ENCODE results near the gene CFB.

Gene CFB

GRCh38 chr6:31949926-31950548, 4.1 kb downstream of the CFB start:
- no peak for DNase-seq

DNA sequence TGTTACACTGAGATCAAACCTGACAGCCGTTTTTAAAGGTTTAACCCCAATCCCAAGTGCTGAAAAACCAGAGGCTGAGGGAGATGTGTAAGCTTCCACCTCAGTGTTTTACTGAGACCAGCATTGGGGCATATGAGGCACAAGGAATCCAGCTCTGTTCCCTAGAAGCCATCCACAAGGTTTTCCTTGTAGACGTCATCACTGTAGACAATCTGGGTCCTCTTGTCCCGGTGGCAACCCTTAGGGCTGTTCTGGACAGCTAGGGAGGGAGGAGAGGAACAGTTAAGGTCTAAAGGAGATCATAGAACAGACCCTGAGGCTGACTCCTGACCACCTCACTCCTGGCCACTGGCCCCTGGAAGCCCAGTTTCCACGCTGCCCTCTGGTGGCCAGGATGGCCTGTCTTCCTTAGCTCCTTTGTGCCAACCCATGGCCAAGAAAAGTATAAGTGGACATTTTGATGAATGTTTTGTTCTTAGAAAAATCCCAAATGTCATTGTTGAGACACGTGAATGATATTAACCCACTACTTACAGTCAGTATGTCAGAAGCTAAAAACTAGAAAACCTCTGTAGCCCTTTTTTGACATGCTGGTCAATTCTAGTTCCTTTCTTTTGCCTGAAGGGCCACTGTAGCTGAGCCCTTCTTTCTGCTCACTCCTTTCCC, 6.4 kb downstream of the CFB start:
- no peak for DNase-seq

- DNase-seq, result no peak
Measured at GRCh38 chr6:31952890-31953289, 7.0 kb downstream of the CFB start.

- no peak for DNase-seq
Measured at GRCh38 chr6:31954511-31954910, 8.6 kb downstream of the CFB start.

DNA sequence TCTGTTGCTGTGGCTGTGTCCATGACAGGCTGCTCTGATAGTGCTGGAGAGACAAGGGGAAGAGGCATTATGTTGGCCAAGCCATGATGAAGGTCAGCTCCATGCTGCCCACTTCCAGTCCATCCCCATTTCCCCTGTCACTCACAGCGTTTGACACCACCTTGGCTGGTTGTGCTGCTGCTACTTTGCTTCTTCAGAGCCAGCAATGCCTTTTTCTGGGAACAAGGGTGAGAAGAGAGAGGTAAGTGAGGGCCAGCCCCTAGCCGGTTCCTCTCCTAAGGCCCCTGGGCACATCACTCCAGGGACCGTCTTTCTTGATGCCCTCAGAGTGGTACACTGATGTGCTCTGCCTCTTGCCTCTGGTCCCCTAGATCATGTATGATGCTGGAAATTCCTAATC, 10.9 kb downstream of the CFB start:
- DNase-seq, result no peak

DNA sequence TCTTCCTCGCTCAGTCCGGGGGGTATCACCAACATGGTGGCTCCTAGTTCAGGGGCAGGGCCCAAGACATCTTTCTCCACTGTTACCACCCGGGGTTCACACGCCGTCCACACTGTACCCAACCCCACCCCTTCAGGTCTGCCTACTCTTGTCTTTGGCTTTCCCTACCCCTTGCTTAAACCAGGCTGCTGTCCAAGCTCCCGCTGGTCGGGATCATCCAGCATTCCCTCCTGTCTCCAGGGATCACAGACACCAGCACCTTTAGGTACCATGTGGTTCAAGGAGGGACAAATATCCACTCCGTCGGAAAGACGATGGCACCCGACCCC, 12.5 kb downstream of the CFB start:
- DNase-seq, result no peak

DNA sequence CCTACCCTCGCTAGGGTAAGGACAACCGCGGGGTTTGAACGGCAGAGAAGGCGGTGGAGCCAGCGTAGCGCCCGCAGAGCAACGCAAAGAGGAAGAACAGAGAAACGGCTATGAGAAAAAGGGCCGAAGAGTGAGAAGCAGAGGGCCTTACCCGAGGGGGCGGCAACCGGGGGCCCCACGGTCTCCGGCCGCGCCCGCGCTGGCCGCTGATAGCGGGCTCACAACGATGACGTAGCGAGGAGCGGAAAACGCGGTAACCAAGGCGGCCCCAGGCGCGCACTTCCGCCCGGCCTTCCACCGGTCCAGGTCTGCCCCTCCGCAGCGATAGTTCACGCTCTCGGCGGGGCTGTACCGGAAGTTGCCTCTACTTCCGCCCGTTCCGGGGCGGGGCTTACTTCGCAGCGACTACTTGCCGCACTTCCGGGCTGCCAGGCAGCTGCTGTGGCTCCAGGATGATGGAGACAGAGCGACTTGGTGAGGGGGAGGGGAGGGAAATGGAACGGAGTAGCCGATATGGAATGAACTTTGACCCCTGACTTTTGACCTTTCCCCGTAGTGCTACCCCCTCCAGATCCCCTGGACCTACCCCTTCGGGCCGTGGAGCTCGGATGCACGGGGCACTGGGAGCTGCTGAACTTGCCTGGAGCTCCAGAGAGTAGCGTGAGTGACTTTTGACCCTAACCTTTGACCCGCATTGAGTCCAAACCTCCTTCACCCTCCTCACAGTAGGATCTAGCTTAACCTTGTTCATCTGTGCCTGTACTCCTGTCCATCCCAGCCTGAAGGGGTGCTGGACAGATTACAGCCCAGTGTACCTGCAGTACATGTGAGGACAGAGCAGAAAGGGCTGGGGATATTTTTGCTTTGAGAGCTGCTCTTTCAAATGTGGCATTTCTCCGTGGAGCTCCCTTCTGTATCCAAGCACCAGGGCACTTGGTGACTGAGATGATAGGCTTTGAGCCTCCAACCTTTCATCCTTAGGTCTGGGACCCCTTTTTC, 13.1 kb downstream of the CFB start, which contains the start of the genes NELFE and SKIC2:
Gene NELFE, minus strand, starts transcription at position 231 of the 999 bp plus-strand sequence. CDS start 525 bp downstream, outside the sequence.
Gene SKIC2, plus strand, starts transcription at position 435 of the 999 bp plus-strand sequence. Its CDS starts 18 bp downstream, at position 453.
- peak; percentile 97 to 98 for DNase-seq

GRCh38 chr6:31961616-31962015, 15.7 kb downstream of the CFB start:
- DNase-seq, result no peak

DNA sequence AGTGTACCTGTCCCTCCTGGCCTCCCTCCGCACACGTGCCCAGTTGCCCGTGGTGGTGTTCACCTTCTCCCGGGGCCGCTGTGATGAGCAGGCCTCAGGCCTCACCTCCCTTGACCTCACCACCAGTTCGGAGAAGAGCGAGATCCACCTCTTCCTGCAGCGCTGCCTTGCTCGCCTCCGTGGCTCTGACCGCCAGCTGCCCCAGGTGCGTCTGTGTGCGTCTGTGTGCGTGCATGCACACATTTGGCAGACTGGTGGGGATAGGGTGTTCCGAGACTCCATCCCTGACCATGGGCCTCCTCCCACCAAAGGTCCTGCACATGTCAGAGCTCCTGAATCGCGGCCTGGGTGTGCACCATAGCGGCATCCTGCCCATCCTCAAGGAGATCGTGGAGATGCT, 18.0 kb downstream of the CFB start:
- no peak for DNase-seq

- DNase-seq, result no peak
Measured at GRCh38 chr6:31965700-31966099, 19.8 kb downstream of the CFB start.

DNA sequence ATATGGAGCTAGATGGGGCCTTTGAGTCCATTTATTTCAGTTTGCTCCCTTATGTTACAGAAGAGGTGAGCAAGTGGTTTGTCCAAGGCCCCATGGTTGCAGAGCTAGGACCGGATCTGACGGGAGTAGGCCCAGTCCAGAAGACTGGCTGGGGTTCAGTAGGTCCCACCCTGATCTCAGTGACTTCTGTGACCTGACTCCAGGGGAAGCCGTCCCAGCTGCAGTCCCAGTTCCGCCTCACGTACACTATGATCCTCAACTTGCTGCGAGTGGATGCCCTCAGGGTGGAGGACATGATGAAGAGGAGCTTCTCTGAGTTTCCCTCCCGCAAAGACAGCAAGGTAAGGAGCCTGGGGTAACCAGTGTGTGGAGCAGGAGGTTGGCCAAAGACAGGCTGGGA, 20.6 kb downstream of the CFB start:
- DNase-seq, result no peak

DNA sequence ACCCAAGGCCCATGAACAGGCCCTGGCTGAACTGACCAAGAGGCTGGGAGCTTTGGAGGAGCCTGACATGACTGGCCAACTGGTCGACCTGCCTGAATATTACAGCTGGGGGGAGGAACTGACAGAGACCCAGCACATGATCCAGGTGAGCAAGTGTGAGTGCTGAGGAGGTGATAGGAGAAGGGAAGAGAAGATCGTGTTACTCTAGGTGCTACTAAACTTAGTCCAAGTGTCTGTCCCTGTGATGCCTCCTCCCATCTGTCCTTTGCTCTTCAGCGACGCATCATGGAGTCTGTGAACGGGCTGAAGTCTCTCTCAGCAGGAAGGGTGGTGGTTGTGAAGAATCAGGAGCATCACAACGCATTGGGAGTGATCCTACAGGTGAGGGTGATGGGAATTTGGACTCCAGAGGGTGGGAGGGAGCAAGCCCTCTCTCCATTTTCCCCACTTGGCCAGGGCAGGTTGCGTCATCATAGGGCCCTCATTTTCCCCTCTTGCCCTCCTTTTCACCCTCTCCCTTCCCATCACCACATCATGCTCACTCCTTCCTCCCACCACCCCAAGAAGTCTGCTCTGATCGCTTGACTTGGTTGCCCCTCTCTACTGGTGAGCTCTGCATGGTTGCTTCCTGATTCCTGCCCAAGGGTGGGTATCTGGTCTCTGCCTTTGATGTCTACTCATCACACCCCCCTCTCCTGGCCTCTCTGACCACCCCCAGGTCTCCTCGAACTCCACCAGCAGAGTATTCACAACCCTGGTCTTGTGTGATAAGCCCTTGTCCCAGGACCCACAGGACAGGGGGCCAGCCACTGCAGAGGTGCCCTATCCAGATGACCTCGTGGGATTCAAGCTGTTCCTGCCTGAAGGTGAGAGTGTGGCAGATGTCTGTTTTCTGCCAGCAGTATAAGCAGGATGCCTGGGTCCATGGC, 21.4 kb downstream of the CFB start:
- no peak for DNase-seq

DNA sequence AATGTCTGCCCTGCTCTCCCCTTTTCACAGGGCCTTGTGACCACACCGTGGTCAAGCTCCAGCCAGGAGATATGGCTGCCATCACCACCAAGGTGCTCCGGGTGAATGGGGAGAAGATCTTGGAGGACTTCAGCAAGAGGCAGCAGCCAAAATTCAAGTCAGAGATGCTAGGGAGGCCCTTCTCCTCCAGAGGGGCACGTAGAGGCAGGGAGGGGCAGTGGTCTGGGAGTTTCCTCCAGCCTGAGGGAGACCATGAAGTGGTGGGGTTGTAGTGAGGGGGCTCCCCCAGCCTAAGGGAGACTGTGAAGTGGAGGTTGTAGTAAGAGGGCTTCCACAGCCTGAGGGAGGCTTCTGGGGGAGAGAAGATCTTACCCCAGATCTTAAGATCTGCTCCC, 22.0 kb downstream of the CFB start:
- DNase-seq, result no peak

GRCh38 chr6:31968326-31968725, 22.4 kb downstream of the CFB start:
- DNase-seq, result no peak

DNA sequence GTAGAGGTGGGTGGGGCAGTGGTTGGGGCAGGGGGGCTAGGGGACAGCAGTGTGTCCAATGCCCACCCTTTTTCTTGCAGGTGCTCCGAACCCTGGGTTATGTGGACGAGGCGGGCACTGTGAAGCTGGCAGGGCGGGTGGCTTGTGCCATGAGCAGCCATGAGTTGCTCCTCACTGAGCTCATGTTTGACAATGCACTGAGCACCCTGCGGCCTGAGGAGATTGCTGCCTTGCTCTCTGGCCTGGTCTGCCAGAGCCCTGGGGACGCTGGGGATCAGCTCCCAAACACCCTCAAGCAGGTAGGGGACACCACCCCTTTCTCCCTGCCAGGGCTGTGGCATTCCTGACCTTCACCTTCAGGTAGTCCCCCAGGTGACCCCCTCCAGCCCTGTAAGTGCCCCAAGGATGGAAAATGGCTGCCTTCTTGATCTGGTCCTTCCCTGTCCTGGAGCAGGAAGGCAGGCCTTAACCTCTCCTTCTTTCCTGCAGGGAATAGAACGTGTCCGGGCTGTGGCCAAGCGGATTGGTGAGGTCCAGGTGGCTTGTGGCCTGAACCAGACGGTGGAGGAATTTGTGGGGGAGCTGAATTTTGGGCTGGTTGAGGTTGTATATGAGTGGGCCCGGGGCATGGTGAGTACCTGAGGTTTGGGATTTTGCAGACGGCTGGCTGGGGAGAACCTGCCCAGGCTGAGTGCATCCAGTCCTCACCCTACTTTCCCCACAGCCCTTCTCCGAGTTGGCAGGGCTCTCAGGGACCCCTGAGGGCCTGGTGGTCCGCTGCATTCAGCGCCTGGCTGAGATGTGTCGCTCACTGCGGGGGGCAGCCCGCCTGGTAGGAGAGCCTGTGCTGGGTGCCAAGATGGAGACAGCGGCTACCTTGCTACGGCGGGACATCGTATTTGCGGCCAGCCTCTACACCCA, 23.2 kb downstream of the CFB start:
- DNase-seq, result no peak

DNA sequence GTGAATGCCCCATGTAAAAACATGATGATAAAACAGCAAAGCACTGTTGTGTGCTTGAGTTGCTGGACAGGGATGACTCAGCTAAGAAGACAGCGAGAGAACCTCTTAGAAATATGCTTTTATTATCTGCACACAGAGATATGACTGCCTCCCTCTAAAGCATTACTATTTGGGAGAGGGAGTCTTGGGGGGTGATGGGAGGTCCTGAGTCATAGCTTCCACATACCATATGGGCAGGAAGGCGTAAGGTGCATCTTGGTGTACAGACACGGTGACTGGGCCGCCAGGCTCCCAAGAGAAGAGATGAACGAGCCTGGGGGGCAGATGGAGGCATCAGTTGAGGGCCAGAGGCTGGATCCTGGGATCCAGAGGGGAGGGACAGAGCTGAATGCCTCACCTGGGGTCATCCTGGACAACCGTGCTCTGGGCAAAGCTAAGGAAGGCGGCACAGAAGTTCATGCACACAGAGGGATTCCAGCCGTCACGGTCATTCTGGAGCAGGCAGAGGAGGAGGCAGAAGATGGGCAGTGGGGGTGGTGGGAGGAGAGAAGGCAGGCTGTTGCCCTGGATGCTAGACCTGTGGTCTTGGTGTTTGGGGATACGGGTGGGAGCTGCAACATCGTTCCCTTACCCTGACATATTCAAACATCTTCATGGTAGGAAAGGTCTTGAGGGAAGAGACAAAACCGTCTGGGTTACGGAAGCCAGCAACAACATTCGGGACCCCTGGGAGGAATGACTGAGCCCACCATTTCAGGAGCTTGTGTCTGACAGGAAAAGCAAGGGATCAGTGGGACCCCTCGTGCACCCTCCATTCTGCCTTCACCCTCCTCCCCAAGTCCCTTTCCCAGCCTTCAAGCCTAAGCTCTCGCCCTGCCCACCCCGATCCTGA, 24.1 kb downstream of the CFB start:
- DNase-seq, result no peak

DNA sequence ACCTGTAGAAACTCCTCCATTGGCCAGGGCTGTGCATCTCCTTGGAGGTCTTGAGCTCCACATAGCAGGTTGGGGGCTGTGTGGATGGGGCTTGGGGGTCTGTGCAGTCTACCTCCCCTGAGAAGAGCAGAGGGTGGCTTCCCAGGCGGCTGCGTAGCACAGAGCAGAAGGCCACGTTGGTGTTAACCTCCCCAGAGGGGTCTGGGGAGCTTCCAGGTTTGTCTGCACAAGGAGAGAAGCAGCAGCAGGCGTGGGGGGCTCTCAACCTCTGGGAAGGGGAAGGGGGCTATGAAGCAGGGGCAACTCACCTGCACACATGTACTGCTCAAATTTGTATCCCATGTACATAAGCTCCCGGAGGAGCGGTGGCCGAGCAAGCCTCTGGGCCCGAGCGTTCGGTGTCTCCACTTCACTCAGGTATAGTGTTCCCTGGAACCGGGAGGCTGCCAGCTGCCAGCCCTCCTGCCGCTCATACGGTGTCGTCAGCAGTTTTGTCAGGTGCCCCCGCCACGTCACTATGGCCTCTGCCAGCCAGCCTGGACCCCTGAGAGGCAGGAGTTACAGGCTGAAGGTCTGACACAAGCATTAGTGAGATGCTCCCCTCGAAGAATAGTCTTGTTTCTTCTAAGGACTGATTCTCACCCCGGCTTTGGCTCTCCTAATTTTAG, 24.8 kb downstream of the CFB start:
- peak; percentile 37 to 72 for DNase-seq

DNA sequence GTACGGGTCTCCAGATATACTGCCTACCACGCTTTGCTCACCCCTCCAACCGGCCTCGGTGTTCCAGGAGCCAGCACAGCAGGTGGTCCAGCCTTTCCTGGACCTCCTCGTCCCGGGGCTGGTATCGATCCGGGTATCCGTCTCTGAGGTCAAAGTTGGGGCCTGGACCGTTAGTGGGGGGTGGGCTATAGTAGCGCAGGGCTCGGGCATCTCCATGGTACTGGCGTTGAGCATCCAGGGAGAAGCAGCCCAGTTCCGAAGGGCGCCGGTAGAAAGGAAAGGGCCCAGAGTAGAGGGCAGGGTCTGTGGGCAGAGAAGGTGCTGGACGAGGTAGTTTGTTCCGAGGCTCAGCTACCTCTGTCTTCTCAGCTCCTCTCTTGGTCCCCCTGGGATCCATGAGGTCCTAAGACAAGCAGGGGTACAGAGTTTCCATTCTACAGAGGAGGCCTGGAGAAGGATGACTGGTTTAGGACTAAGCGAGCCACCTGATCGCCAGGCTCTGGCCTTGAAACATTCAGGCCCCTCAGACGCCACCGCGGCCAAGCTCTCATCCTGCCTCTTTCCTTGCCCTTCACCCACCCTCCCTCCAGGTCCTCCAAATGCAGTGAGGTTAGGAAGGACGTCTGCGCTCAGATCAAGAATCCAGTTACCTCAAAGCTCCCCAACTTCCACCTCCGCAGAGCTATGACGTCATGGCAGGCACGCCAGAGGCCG, 25.5 kb downstream of the CFB start:
- peak in 1 of 2 experiments; percentile 37 for DNase-seq
